OCI-M2 (cell line): ENCODE measurements around the gene FEM1C.
"Not testable (repeated sequence)": the region's sequence is repeated elsewhere in the genome, so short reads cannot be mapped to it uniquely, and the experiment has no call there.

ENCODE experiments used
- DNase-seq: peaks from one replicate; lab custom pipeline; 2025; ENCODE audit not compliant: unreplicated experiment; lab: John Stamatoyannopoulos, UW

The FEM1C gene

GRCh38 chr5:115480271-115480670 is 64.3 kb downstream of the FEM1C start:
- DNase-seq, result no peak

GRCh38 chr5:115479166-115479873 is 65.3 kb downstream of the FEM1C start:
- DNase-seq, result not testable (repeated sequence)

- DNase-seq, result no peak
These were observed 66.3 kb downstream of the FEM1C start for GRCh38 chr5:115478281-115478680.

- DNase-seq, result no peak
These were observed 67.0 kb downstream of the FEM1C start for GRCh38 chr5:115477581-115477980.

GRCh38 chr5:115475788-115476187 is 68.8 kb downstream of the FEM1C start:
- no peak for DNase-seq

- no peak for DNase-seq
These were observed 72.1 kb downstream of the FEM1C start for GRCh38 chr5:115472271-115473025.

GRCh38 chr5:115471345-115472063 is 73.1 kb downstream of the FEM1C start:
- no peak for DNase-seq

GRCh38 chr5:115470921-115471320 is 73.7 kb downstream of the FEM1C start:
- no peak for DNase-seq
